ENCODE results near the gene KCNA4. TPM values are rescaled to one million over a fixed set of nuclear protein-coding genes. Genes with fewer than 3 reads are reported as not detected.
A peak's percentile ranks its signal among the peaks of the same experiment; 100 is the strongest.

Gene KCNA4
- total RNA-seq, result 1 to 10 TPM in 2 of 3 donors, under 1 TPM in 1; under 0.01 to 5.7 (median 3.2) TPM

GRCh38 chr11:30016588-30017363, at the start of gene KCNA4:
TSS of gene KCNA4 (minus strand) at chr11:30017030. CDS start at chr11:30012678, 4,352 bp downstream.
- no peaks in the 10 kb centered on the region for H3K4me1 ChIP-seq

GRCh38 chr11:30062103-30062502, 45.3 kb upstream of the KCNA4 start:
- H3K9me3 ChIP-seq, result peaks cover 3 to 36% of the 10 kb centered on the region in 2 donors
- H3K4me1 ChIP-seq, result no peaks in the 10 kb centered on the region
- intact Hi-C loops (cut with DNase I; ENCODE audit: low total_unique reads), result no loop called here
- no peak for DNase-seq (ENCODE audit: low spot score in 2 of 2)
- no peaks in the 10 kb centered on the region for H3K36me3 ChIP-seq
- H3K27me3 ChIP-seq, result no peaks in the 10 kb centered on the region
- no peak overlapping the region for H3K27ac ChIP-seq
- H3K4me3 ChIP-seq, result no peak overlapping the region
- TF ChIP-seq POLR2A (IDR thresholded peaks at IDR 0.05), result no peak
- no peak for TF ChIP-seq POLR2AphosphoS5 (IDR thresholded peaks at IDR 0.05)
- no peak for TF ChIP-seq CTCF (IDR thresholded peaks at IDR 0.05)

More at GRCh38 chr11:30016588-30017363, at the start of gene KCNA4:
- H3K9me3 ChIP-seq, result no peaks in the 10 kb centered on the region
- DNase-seq (ENCODE audit: low spot score in 2 of 2), result no peak
- no peak within 1 kb of the TSS for H3K27ac ChIP-seq
- peak within 1 kb of the TSS; percentile 4 to 60 (median 45) for H3K4me3 ChIP-seq
- TF ChIP-seq POLR2A (IDR thresholded peaks at IDR 0.05) (no peak), POLR2AphosphoS5 (IDR thresholded peaks at IDR 0.05) (no peak), CTCF (IDR thresholded peaks at IDR 0.05) (no peak)
- H3K27me3 ChIP-seq, result peaks cover 0 to 41% of the 10 kb centered on the region in 2 donors
- H3K36me3 ChIP-seq, result no peaks in the 10 kb centered on the region
- intact Hi-C loops (cut with DNase I; ENCODE audit: low total_unique reads), result no loop called here

GRCh38 chr11:30059172-30059815, 42.5 kb upstream of the KCNA4 start:
- Histone ChIP-seq H3K4me1 (no peaks in the 10 kb centered on the region), H3K27me3 (no peaks in the 10 kb centered on the region), H3K36me3 (no peaks in the 10 kb centered on the region), H3K4me3 (no peak overlapping the region), H3K27ac (no peak overlapping the region), H3K9me3 (peaks cover 0 to 29% of the 10 kb centered on the region in 2 donors)
- intact Hi-C loops (cut with DNase I; ENCODE audit: low total_unique reads), result no loop called here
- DNase-seq (ENCODE audit: low spot score in 2 of 2), result no peak
- TF ChIP-seq POLR2AphosphoS5 (IDR thresholded peaks at IDR 0.05) (no peak), POLR2A (IDR thresholded peaks at IDR 0.05) (no peak), CTCF (IDR thresholded peaks at IDR 0.05) (no peak)

- H3K27me3 ChIP-seq, result no peaks in the 10 kb centered on the region
- no peak for DNase-seq (ENCODE audit: low spot score in 2 of 2)
- H3K36me3 ChIP-seq, result no peaks in the 10 kb centered on the region
- H3K9me3 ChIP-seq, result no peaks in the 10 kb centered on the region
- H3K4me3 ChIP-seq, result no peak overlapping the region
- H3K27ac ChIP-seq, result no peak overlapping the region
- no peak for TF ChIP-seq POLR2AphosphoS5 (IDR thresholded peaks at IDR 0.05)
- no peak for TF ChIP-seq POLR2A (IDR thresholded peaks at IDR 0.05)
- no peaks in the 10 kb centered on the region for H3K4me1 ChIP-seq
- intact Hi-C loops (cut with DNase I; ENCODE audit: low total_unique reads), result no loop called here
These were observed 32.4 kb upstream of the KCNA4 start for GRCh38 chr11:30049214-30049613.

- DNase-seq (ENCODE audit: low spot score in 2 of 2), result no peak
- Histone ChIP-seq H3K27me3 (no peaks in the 10 kb centered on the region), H3K36me3 (no peaks in the 10 kb centered on the region), H3K9me3 (no peaks in the 10 kb centered on the region), H3K4me1 (no peaks in the 10 kb centered on the region), H3K4me3 (no peak overlapping the region), H3K27ac (no peak overlapping the region)
- intact Hi-C loops (cut with DNase I; ENCODE audit: low total_unique reads), result no loop called here
- no peak for TF ChIP-seq POLR2AphosphoS5 (IDR thresholded peaks at IDR 0.05)
- TF ChIP-seq CTCF (IDR thresholded peaks at IDR 0.05), result no peak
These were observed 29.7 kb upstream of the KCNA4 start for GRCh38 chr11:30046578-30046945.
